Cardiac fibroblast (primary cell): ENCODE results near the gene FAF1.

Experiments
- DNase-seq, 2 donors: peaks; one replicate each; pipeline versions ENCODE4 v3.0.0 to v3.0.0-alpha.2; 2010; ENCODE audit warnings: low read depth in 2 of 2
- H3K4me3 ChIP-seq, 2 donors: replicated peaks in 1 of 2; 1 replicate in 1 of 2; 2 replicates in 1 of 2; pipeline ENCODE4 v1.5.1; 2011; ENCODE audit warnings: low read depth in 2 of 2, low read length in 2 of 2, mild to moderate bottlenecking in 2 of 2, moderate library complexity in 1 of 2
- CTCF ChIP-seq: IDR thresholded peaks from one replicate; pipeline ENCODE4 v1.5.1; 2011; ENCODE audit warnings: low read depth, mild to moderate bottlenecking, low read length, inconsistent platforms

Gene FAF1

GRCh38 chr1:50995651-50996050 is 35.6 kb upstream of the FAF1 start:
- no peak overlapping the region for H3K4me3 ChIP-seq
- DNase-seq: no peak
- TF ChIP-seq CTCF: no peak

GRCh38 chr1:50994997-50995396 is 34.9 kb upstream of the FAF1 start:
- TF ChIP-seq CTCF: no peak
- no peak for DNase-seq

GRCh38 chr1:50993645-50994044 is 33.6 kb upstream of the FAF1 start:
- no peak for TF ChIP-seq CTCF
- DNase-seq: no peak

More at GRCh38 chr1:50994997-50995396, 34.9 kb upstream of the FAF1 start:
- no peak overlapping the region for H3K4me3 ChIP-seq

GRCh38 chr1:50992532-50993318 is 32.7 kb upstream of the FAF1 start:
- TF ChIP-seq CTCF: no peak
- no peak overlapping the region for H3K4me3 ChIP-seq
- DNase-seq: no peak

More at GRCh38 chr1:50993645-50994044, 33.6 kb upstream of the FAF1 start:
- no peak overlapping the region for H3K4me3 ChIP-seq

GRCh38 chr1:50989694-50990093 is 29.6 kb upstream of the FAF1 start:
- peak in 1 of 2 donors; percentile 63 for DNase-seq
- no peak for TF ChIP-seq CTCF
- H3K4me3 ChIP-seq: no peak overlapping the region

GRCh38 chr1:50986653-50987052 is 26.6 kb upstream of the FAF1 start:
- DNase-seq: peak in 1 of 2 donors; percentile 5
- no peak overlapping the region for H3K4me3 ChIP-seq
- TF ChIP-seq CTCF: no peak
